Measurements from ENCODE around the gene GJA3. TPM values are rescaled to one million over a fixed set of nuclear protein-coding genes. Genes with fewer than 3 reads are reported as not detected.
"Not testable (repeated sequence)": the region's sequence is repeated elsewhere in the genome, so short reads cannot be mapped to it uniquely, and the experiment has no call there.

The GJA3 gene
- total RNA-seq, 4 donors from 2014 or later, result 0.14 TPM; not detected in 3

GRCh38 chr13:20159646-20160305 lies 1.1 kb downstream of the GJA3 start:
- in situ Hi-C loops (cut with MboI; ENCODE audit: low pct_ligation_motif_present in 1 of 4, low pct_unique_long_range_greater_than_20kb in 1 of 4, low sequenced_read_pairs in 3 of 4), result loop anchor here in 1 of 4 donors (25.0 kb wide), 1 partner anchor 222 kb away; no protein-coding TSS in a partner anchor
- 20 to 28% methylated on average over 14 to 18 of the region's 18 CpGs for WGBS, 2 donors (ENCODE audit: low coverage in 1 of 2)

GRCh38 chr13:20157151-20157796 lies 3.6 kb downstream of the GJA3 start:
- no peaks in the 10 kb centered on the region for H3K36me3 ChIP-seq
- H3K27me3 ChIP-seq, result peaks cover 95% of the 10 kb centered on the region
- no peaks in the 10 kb centered on the region for H3K9me3 ChIP-seq
- peaks cover 4 to 21% (median 16%) of the 10 kb centered on the region in 4 donors for H3K4me1 ChIP-seq
- TF ChIP-seq EP300 (IDR thresholded peaks at IDR 0.05; ENCODE audit: low read depth) (no peak), POLR2A (IDR thresholded peaks at IDR 0.05) (no peak), CTCF (IDR thresholded peaks at IDR 0.05) (no peak), POLR2AphosphoS5 (IDR thresholded peaks at IDR 0.05) (no peak)
- in situ Hi-C loops (cut with MboI; ENCODE audit: low pct_ligation_motif_present in 1 of 4, low pct_unique_long_range_greater_than_20kb in 1 of 4, low sequenced_read_pairs in 3 of 4) (loop anchor here in 1 of 4 donors (25.0 kb wide), 1 partner anchor 220 kb away; no protein-coding TSS in a partner anchor), intact Hi-C loops (cut with DNase I; ENCODE audit: low total_unique reads) (no loop called here)
- 30 to 34% methylated on average over 3 of the region's 3 CpGs for WGBS, 2 donors (ENCODE audit: low coverage in 1 of 2)
- DNase-seq, result no peak
- no peak overlapping the region for H3K4me3 ChIP-seq
- H3K27ac ChIP-seq, result no peak overlapping the region

More at GRCh38 chr13:20159646-20160305, 1.1 kb downstream of the GJA3 start:
- TF ChIP-seq EP300 (IDR thresholded peaks at IDR 0.05; ENCODE audit: low read depth) (no peak), CTCF (IDR thresholded peaks at IDR 0.05) (no peak), POLR2A (IDR thresholded peaks at IDR 0.05) (no peak), POLR2AphosphoS5 (IDR thresholded peaks at IDR 0.05) (no peak)
- peaks cover 88% of the 10 kb centered on the region for H3K27me3 ChIP-seq
- no peaks in the 10 kb centered on the region for H3K36me3 ChIP-seq
- H3K4me1 ChIP-seq, result peaks cover 4 to 26% (median 16%) of the 10 kb centered on the region in 4 donors
- DNase-seq, result no peak
- H3K27ac ChIP-seq, result no peak overlapping the region
- H3K4me3 ChIP-seq, result peak overlapping the region in 1 of 4 donors; percentile 40
- intact Hi-C loops (cut with DNase I; ENCODE audit: low total_unique reads), result loop anchor here (10.0 kb wide), 1 partner anchor 65 kb away; no protein-coding TSS in a partner anchor
- no peaks in the 10 kb centered on the region for H3K9me3 ChIP-seq

- 25 to 51% methylated on average over 2 of the region's 2 CpGs for WGBS, 2 donors (ENCODE audit: low coverage in 1 of 2)
- H3K9me3 ChIP-seq, result no peaks in the 10 kb centered on the region
- in situ Hi-C loops (cut with MboI; ENCODE audit: low pct_ligation_motif_present in 1 of 4, low pct_unique_long_range_greater_than_20kb in 1 of 4, low sequenced_read_pairs in 3 of 4) (loop anchor here in 1 of 4 donors (25.0 kb wide), 1 partner anchor 219 kb away; no protein-coding TSS in a partner anchor), intact Hi-C loops (cut with DNase I; ENCODE audit: low total_unique reads) (no loop called here)
- DNase-seq, result no peak
- H3K4me3 ChIP-seq, result no peak overlapping the region
- H3K27ac ChIP-seq, result no peak overlapping the region
- no peaks in the 10 kb centered on the region for H3K36me3 ChIP-seq
- H3K4me1 ChIP-seq, result peaks cover 4 to 20% (median 15%) of the 10 kb centered on the region in 4 donors
- no peak for TF ChIP-seq POLR2AphosphoS5 (IDR thresholded peaks at IDR 0.05)
- H3K27me3 ChIP-seq, result peaks cover 90% of the 10 kb centered on the region
These were observed 4.2 kb downstream of the GJA3 start for GRCh38 chr13:20156702-20157101.

- H3K4me1 ChIP-seq; DNase-seq; H3K4me3 ChIP-seq; H3K36me3 ChIP-seq; intact Hi-C loops (cut with DNase I; ENCODE audit: low total_unique reads); H3K9me3 ChIP-seq; H3K27ac ChIP-seq: not testable (repeated sequence)
- peaks cover 70% of the 10 kb centered on the region for H3K27me3 ChIP-seq
- 96 to 100% methylated on average over 2 of the region's 2 CpGs for WGBS, 2 donors (ENCODE audit: low coverage in 1 of 2)
- in situ Hi-C loops (cut with MboI; ENCODE audit: low pct_ligation_motif_present in 1 of 4, low pct_unique_long_range_greater_than_20kb in 1 of 4, low sequenced_read_pairs in 3 of 4), result loop anchor here in 1 of 4 donors (25.0 kb wide), 1 partner anchor 216 kb away; no protein-coding TSS in a partner anchor
These were observed 7.6 kb downstream of the GJA3 start for GRCh38 chr13:20153290-20153689.

- in situ Hi-C loops (cut with MboI; ENCODE audit: low pct_ligation_motif_present in 1 of 4, low pct_unique_long_range_greater_than_20kb in 1 of 4, low sequenced_read_pairs in 3 of 4) (loop anchor here in 1 of 4 donors (25.0 kb wide), 1 partner anchor 214 kb away; no protein-coding TSS in a partner anchor), intact Hi-C loops (cut with DNase I; ENCODE audit: low total_unique reads) (no loop called here)
- DNase-seq, result no peak
- WGBS, 2 donors (ENCODE audit: low coverage in 1 of 2), result 85% methylated on average over 11 of the region's 11 CpGs; no CpG with 5 or more reads in 1 of the 2 donors
- Histone ChIP-seq H3K36me3 (no peaks in the 10 kb centered on the region), H3K4me1 (no peaks in the 10 kb centered on the region), H3K4me3 (no peak overlapping the region), H3K27me3 (peaks cover 60% of the 10 kb centered on the region), H3K27ac (no peak overlapping the region), H3K9me3 (no peaks in the 10 kb centered on the region)
- TF ChIP-seq CTCF (IDR thresholded peaks at IDR 0.05), result no peak
- no peak for TF ChIP-seq EP300 (IDR thresholded peaks at IDR 0.05; ENCODE audit: low read depth)
- no peak for TF ChIP-seq POLR2A (IDR thresholded peaks at IDR 0.05)
- no peak for TF ChIP-seq POLR2AphosphoS5 (IDR thresholded peaks at IDR 0.05)
These were observed 9.2 kb downstream of the GJA3 start for GRCh38 chr13:20151612-20152011.

Measured in transverse colon (tissue), 4 donors.